ENCODE results near the gene CCDC88B. TPM values are rescaled to one million over a fixed set of nuclear protein-coding genes. Genes with fewer than 3 reads are reported as not detected.

CCDC88B gene
- total RNA-seq, 1 experiment from 2014 or later: 11.2 TPM

DNA sequence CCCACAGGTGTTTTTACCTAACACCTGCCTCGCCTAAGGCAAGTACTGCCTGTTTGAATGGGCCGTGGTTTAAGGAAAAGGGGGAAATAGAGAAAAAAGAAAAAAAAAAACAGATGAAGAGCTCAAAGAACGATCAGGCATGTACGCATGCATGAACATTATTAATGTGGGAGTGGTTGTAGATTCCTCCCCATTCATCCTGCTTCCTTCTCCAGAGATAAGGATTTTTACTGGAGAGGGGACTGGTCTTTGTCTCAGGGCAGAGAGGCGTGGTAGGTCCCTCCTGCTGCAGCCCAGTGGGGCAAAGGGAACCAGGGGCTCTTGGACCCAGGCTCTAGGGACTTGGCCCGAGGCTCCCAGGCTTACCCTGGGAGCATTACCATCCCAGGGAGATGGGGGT lies 42.0 kb downstream of the CCDC88B start:
- Mint-ChIP-seq H3K27ac (no peak overlapping the region), H3K9me3 (no peaks in the 10 kb centered on the region), H3K27me3 (ENCODE audit: low read depth) (peaks cover 10% of the 10 kb centered on the region), H3K36me3 (ENCODE audit: insufficient read depth in 1 of 3, low read depth in 3 of 3) (no peaks in the 10 kb centered on the region), H3K4me1 (peaks cover 0 to 5% of the 10 kb centered on the region in 2 experiments; a peak in 2 of 4 replicates), H3K4me3 (no peak overlapping the region)
- WGBS (ENCODE audit: extremely low coverage, insufficient read length, low lambda C conversion rate): no CpG with 5 or more reads among the region's 6 CpGs
- Histone ChIP-seq H2BK15ac (ENCODE audit: low read depth, low read length) (no peak overlapping the region), H3K14ac (ENCODE audit: insufficient read depth, low read length) (no peak overlapping the region), H3K18ac (ENCODE audit: insufficient read length, low read depth, low read length) (no peak overlapping the region), H4K20me1 (ENCODE audit: control insufficient read depth, insufficient read depth, insufficient read length) (no peaks in the 10 kb centered on the region), H3T11ph (ENCODE audit: low read length) (no peak overlapping the region), H2AFZ (ENCODE audit: low read length) (no peak overlapping the region), H4K8ac (replicated peaks; ENCODE audit: insufficient read length, low read depth, low read length) (no peak overlapping the region), H4K5ac (ENCODE audit: insufficient read length, low read depth, low read length) (no peak overlapping the region), H3K9me3 (ENCODE audit: control insufficient read depth, low read depth, low read length) (no peaks in the 10 kb centered on the region), H3K27me3 (ENCODE audit: insufficient read depth, low read length) (no peaks in the 10 kb centered on the region), H4K91ac (ENCODE audit: insufficient read length, low read depth, low read length) (no peak overlapping the region), H3K23ac (ENCODE audit: insufficient read length, low read depth, low read length) (no peak overlapping the region), H3K27ac (ENCODE audit: insufficient read length, low read depth, low read length) (no peak overlapping the region), H3K23me2 (ENCODE audit: insufficient read length, low read depth, low read length, poor library complexity, severe bottlenecking) (no peaks in the 10 kb centered on the region), H3K79me2 (ENCODE audit: insufficient read depth, low read length) (no peaks in the 10 kb centered on the region), H3K4me2 (ENCODE audit: insufficient read depth, insufficient read length, low read length) (no peak overlapping the region), H2AK5ac (ENCODE audit: insufficient read length, low read length) (no peak overlapping the region), H3K4ac (ENCODE audit: low read depth, low read length) (no peak overlapping the region), H3K9ac (ENCODE audit: extremely low read depth, insufficient read length, low read length) (no peak overlapping the region), H3K56ac (ENCODE audit: insufficient read length, low read depth, low read length) (no peak overlapping the region), H3K4me1 (ENCODE audit: insufficient read depth, low read length) (no peaks in the 10 kb centered on the region), H2BK120ac (ENCODE audit: low read depth, low read length, poor library complexity, severe bottlenecking) (no peak overlapping the region), H3K79me1 (ENCODE audit: insufficient read depth, low read depth, low read length, poor library complexity, severe bottlenecking) (no peaks in the 10 kb centered on the region), H2BK12ac (ENCODE audit: insufficient read length, low read depth, low read length) (no peak overlapping the region), H2BK5ac (ENCODE audit: insufficient read length, low read length) (no peak overlapping the region), H2BK20ac (ENCODE audit: low read depth, low read length, poor library complexity, severe bottlenecking) (no peak overlapping the region)
- no peak for TF ChIP-seq CTCF (conservative IDR thresholded peaks at IDR 0.05)
- no peak for DNase-seq

All from H9 (cell line).